Thyroid gland (tissue), 4 donors: Measurements from ENCODE around the gene OCIAD1.

Experiments
- POLR2A ChIP-seq, 2 donors: fragments of 450-650 bp; IDR thresholded peaks; one replicate each; pipeline ENCODE4 v1.6.1; 2017; ENCODE audit warnings: antibody characterized with exemption in 2 of 2, mild to moderate bottlenecking in 2 of 2, moderate library complexity in 1 of 2
- TF ChIP-seq, protein P1 (sequence below), 6 experiments: fragments of 200-600 bp in 3 of 6; fragments of 450-650 bp in 3 of 6; sonication (generic) in 3 of 6; IDR thresholded peaks; one replicate each; pipeline ENCODE4 v1.5.1; 2016 to 2019; ENCODE audit warnings: antibody characterized with exemption in 6 of 6, mild to moderate bottlenecking in 2 of 6, inconsistent platforms in 1 of 6, moderate library complexity in 1 of 6

DNA sequence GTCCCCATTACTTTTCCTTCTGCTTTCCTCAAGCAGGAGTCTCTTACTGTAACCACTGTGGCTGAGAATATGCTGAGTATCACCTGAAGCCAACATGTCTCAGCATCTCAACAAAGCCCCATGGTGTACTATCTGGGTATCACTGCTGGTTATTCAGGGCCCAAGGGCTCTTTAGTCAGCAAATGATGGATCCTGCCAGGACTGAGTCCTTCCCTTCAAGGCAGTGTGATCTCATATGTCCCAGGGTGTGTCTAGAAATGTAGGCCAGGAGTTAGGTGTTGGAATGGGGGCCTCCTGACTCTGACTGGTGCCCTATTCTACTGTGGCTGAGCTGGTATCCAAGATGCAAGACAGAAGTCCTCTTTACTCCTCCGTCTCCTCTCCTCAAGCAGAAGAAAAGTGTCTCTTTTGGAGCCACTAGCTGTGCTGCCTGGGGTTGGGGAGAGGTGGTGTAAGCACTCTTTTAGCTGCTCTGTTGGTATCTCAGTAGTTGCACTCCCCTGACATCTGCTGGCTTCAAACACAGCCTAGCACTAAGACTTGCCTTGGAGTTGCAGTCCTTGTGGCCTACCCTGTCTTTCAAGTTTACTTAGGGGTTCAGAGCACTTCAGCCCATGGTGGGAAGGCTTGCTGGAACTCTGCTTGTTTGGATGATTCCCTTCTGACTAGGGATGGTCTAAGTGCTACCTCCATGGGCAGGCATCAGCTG is 47.1 kb downstream of the OCIAD1 start:
- TF ChIP-seq, protein P1, sequence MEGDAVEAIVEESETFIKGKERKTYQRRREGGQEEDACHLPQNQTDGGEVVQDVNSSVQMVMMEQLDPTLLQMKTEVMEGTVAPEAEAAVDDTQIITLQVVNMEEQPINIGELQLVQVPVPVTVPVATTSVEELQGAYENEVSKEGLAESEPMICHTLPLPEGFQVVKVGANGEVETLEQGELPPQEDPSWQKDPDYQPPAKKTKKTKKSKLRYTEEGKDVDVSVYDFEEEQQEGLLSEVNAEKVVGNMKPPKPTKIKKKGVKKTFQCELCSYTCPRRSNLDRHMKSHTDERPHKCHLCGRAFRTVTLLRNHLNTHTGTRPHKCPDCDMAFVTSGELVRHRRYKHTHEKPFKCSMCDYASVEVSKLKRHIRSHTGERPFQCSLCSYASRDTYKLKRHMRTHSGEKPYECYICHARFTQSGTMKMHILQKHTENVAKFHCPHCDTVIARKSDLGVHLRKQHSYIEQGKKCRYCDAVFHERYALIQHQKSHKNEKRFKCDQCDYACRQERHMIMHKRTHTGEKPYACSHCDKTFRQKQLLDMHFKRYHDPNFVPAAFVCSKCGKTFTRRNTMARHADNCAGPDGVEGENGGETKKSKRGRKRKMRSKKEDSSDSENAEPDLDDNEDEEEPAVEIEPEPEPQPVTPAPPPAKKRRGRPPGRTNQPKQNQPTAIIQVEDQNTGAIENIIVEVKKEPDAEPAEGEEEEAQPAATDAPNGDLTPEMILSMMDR (IDR thresholded peaks at IDR 0.05), result no peak
- no peak for TF ChIP-seq POLR2A (IDR thresholded peaks at IDR 0.05)
